ENCODE results near the gene LRRTM2.

GRCh38 chr5:138820695-138821094 is 54.4 kb downstream of the LRRTM2 start:
- no peak for TF ChIP-seq CTCF (conservative IDR thresholded peaks at IDR 0.05; ENCODE audit: low read length)
- no peak for TF ChIP-seq EZH2phosphoT487 (IDR thresholded peaks at IDR 0.05; ENCODE audit: borderline replicate concordance, low read depth, low read length)

Data from OCI-LY7 (cell line).